Endothelial cell of coronary artery (primary cell): ENCODE measurements around the gene ZNF32. TPM values are rescaled to one million over a fixed set of nuclear protein-coding genes. Genes with fewer than 3 reads are reported as not detected.

Experiments used
- total RNA-seq: library from RNA; depleted of rRNA; stranded (reverse); fragments of >200 nt; gene quantifications from 2 replicates; pipeline ENCODE4 v1.2.3, GENCODE V29; 2014

ZNF32 gene
- 21.0 and 29.2 TPM in 2 replicates for total RNA-seq

GRCh38 chr10:43648398-43649184, at the start of gene ZNF32:
ZNF32 (minus strand) TSS chr10:43648881; CDS start chr10:43646133, 2,748 bp downstream.

GRCh38 chr10:43606323-43607198, 42.1 kb downstream of the ZNF32 start, which contains the start of gene ZNF485:
ZNF485 (plus strand) TSS chr10:43606438; CDS start chr10:43607051, 613 bp downstream.

Other genes starting within 250 kb of the ZNF32 start
- gene HNRNPF, start 239.7 kb downstream of the ZNF32 start, total RNA-seq, result 268 and 299 TPM in 2 replicates
- gene ZNF487, start 211.8 kb downstream of the ZNF32 start, total RNA-seq, result 1.6 and 3.1 TPM in 2 replicates
- 0.99 and 2.9 TPM in 2 replicates for gene ZNF239, start 74.3 kb downstream of the ZNF32 start, total RNA-seq
- gene ZNF485, start 42.4 kb downstream of the ZNF32 start, total RNA-seq, result 1.3 and 2.6 TPM in 2 replicates